NT2/D1 (cell line): ENCODE data around the gene KCNQ5.

Experiments used
- SUZ12 ChIP-seq: IDR thresholded peaks from 2 replicates; pipeline ENCODE4 v1.6.1; 2011; ENCODE audit not compliant: insufficient read length, insufficient read depth; ENCODE audit errors: extremely low read depth
- YY1 ChIP-seq: IDR thresholded peaks from 2 replicates; pipeline ENCODE4 v1.6.1; 2011; ENCODE audit not compliant: insufficient read length, insufficient read depth
- ZNF274 ChIP-seq: IDR thresholded peaks from 2 replicates; pipeline ENCODE4 v1.6.1; 2011; ENCODE audit warnings: mild to moderate bottlenecking, low read depth, low read length

DNA sequence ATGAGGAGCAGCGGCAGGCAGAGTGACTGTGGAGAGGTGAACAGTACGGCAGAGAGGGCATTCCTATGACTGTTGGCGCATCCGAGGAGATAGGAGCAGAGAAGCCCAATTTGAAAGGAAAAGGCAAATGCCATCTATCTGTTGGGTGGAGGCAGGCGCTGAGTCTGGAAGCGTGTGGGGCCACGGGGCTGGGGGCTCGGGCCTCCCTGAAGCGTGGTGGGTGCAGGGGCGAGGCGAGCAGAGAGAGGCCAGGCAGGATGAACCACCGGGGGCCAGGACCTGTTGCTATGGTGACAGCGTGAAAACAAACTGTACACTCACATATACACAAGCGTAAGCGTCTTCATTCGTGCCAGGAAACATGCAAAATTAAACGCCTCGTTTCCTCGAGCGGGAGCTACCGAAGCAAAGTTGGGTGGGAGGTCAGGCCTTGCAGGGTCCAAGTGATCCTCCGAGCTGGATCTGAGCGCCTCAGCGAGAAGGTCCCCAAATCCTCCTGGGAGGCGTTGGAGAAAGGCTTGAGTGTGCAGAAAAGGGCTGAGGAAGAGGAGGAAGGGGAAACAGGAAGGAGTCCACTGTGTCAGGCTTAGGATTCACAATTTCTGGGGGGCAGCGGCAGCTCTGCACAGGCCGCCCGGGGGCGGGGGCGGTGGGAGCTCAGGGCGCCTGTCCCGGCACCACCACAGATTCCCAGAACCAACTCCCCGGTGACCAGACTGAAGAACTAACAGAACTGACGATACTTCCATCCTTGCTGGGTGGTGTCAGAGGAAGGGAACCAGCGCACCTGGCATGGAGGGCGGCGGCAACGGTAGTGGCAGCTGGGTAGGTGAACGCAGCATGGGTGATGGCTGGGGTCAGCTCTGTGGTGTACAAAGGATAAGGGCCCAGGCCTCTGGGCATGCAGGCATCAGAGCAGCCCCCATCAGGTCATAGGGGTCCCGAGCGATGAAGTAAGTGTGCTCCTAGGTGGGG is 535.2 kb downstream of the KCNQ5 start:
- TF ChIP-seq SUZ12, result no peak
- no peak for TF ChIP-seq ZNF274
- TF ChIP-seq YY1, result no peak
